Liver (tissue), 9 donors: Measurements from ENCODE around the gene SCYL3. TPM values are rescaled to one million over a fixed set of nuclear protein-coding genes. Genes with fewer than 3 reads are reported as not detected.

Source experiments
- DNase-seq: peaks from one replicate; pipeline ENCODE4 v3.0.0-alpha.2; 2017; ENCODE audit warnings: low spot score
- H3K27ac ChIP-seq, 2 donors: one replicate each; pipeline ENCODE4 v1.7.0; 2013; ENCODE audit warnings: inconsistent platforms in 2 of 2, low read length in 2 of 2, control low read depth in 1 of 2, low read depth in 1 of 2, mild to moderate bottlenecking in 1 of 2
- H3K27me3 ChIP-seq, 4 donors: one replicate each; pipeline versions ENCODE4 v1.6.1 to v1.7.0; 2013; ENCODE audit warnings: low read length in 3 of 4, inconsistent platforms in 1 of 4, mild to moderate bottlenecking in 1 of 4, moderate library complexity in 1 of 4; ENCODE audit not compliant: control insufficient read depth in 4 of 4, insufficient read depth in 4 of 4
- H3K36me3 ChIP-seq, 4 donors: one replicate each; pipeline versions ENCODE4 v1.6.1 to v1.7.0; 2013; ENCODE audit warnings: low read length in 3 of 4, mild to moderate bottlenecking in 3 of 4, low read depth in 1 of 4, moderate library complexity in 1 of 4; ENCODE audit not compliant: control insufficient read depth in 4 of 4, insufficient read depth in 3 of 4
- H3K4me1 ChIP-seq, 4 donors: one replicate each; pipeline versions ENCODE4 v1.6.1 to v1.7.0; 2013; ENCODE audit warnings: low read length in 3 of 4, mild to moderate bottlenecking in 3 of 4, moderate library complexity in 1 of 4; ENCODE audit not compliant: control insufficient read depth in 4 of 4, insufficient read depth in 4 of 4
- H3K4me3 ChIP-seq, 3 donors: one replicate each; pipeline versions ENCODE4 v1.6.1 to v1.7.0; 2013; ENCODE audit warnings: low read length in 3 of 3, control low read depth in 1 of 3, low read depth in 1 of 3, mild to moderate bottlenecking in 1 of 3
- H3K9ac ChIP-seq, 2 donors: one replicate each; pipeline ENCODE4 v1.7.0; 2013; ENCODE audit warnings: low read length in 2 of 2, mild to moderate bottlenecking in 2 of 2, moderate library complexity in 2 of 2, control low read depth in 1 of 2, low read depth in 1 of 2
- H3K9me3 ChIP-seq, 4 donors: one replicate each; pipeline versions ENCODE4 v1.6.1 to v1.7.0; 2013; ENCODE audit warnings: low read length in 3 of 4; ENCODE audit not compliant: control insufficient read depth in 4 of 4
- ATF3 ChIP-seq: IDR thresholded peaks from 2 replicates; pipeline ENCODE4 v1.6.1; 2016; ENCODE audit warnings: antibody characterized with exemption
- CTCF ChIP-seq: fragments of 150-350 bp; IDR thresholded peaks from 2 replicates; pipeline ENCODE4 v1.5.1; 2017; ENCODE audit warnings: improper control_type of control experiment, low read depth, low read length; ENCODE audit not compliant: missing input control
- FOXA2 ChIP-seq: IDR thresholded peaks from 2 replicates; pipeline ENCODE4 v1.6.1; 2016; ENCODE audit warnings: antibody characterized with exemption
- GABPA ChIP-seq, 2 donors: IDR thresholded peaks in 1 of 2; conservative IDR thresholded peaks in 1 of 2; 2 replicates each; pipeline ENCODE4 v1.6.1; 2016; ENCODE audit warnings: antibody characterized with exemption in 2 of 2, mild to moderate bottlenecking in 1 of 2, moderate library complexity in 1 of 2
- HNF4A ChIP-seq, 2 donors: conservative IDR thresholded peaks; 2 replicates each; pipeline ENCODE4 v1.6.1; 2016; ENCODE audit warnings: antibody characterized with exemption in 2 of 2, mild to moderate bottlenecking in 2 of 2
- RAD21 ChIP-seq, 2 donors: IDR thresholded peaks; 2 replicates each; pipeline ENCODE4 v1.6.1; 2016; ENCODE audit warnings: antibody characterized with exemption in 2 of 2, mild to moderate bottlenecking in 2 of 2
- TAF1 ChIP-seq: conservative IDR thresholded peaks from 2 replicates; pipeline ENCODE4 v1.6.1; 2016; ENCODE audit warnings: antibody characterized with exemption, mild to moderate bottlenecking
- YY1 ChIP-seq: IDR thresholded peaks from 2 replicates; pipeline ENCODE4 v1.6.1; 2016; ENCODE audit warnings: antibody characterized with exemption, mild to moderate bottlenecking
- WGBS: extraction: QIAGEN DNeasy Blood & Tissue Kit; methylation state at CpG from one replicate; pipeline ENCODE4 v1.1.7; 2013; 5-methylcytosine and 5-hydroxymethylcytosine counted together
- polyA plus RNA-seq, 2 donors: library from polyadenylated mRNA; stranded (reverse) in 1 of 2; unstranded in 1 of 2; fragments of 200-250 nt in 1 of 2; fragments of >200 nt in 1 of 2; fragmentation: Nextera tagmentation in 1 of 2; extraction: Ambion mirVana in 1 of 2; gene quantifications; one replicate each; pipeline versions ENCODE4 v1.2.1 to v1.2.3, GENCODE V29; 2013 to 2015
- total RNA-seq, 2 donors: library from RNA; depleted of rRNA; stranded (reverse); fragments of >200 nt; gene quantifications; one replicate each; pipeline ENCODE4 v1.2.3, GENCODE V29; 2014
- donor health status: healthy.
- donor health status: healthy.
- donor health status: healthy.
- donor health status: healthy.
- donor health status: healthy.

The SCYL3 gene
- total and polyA plus RNA-seq, 4 donors, result 4.0 to 12.2 (median 6.1) TPM

GRCh38 chr1:169877800-169878491 is 15.8 kb downstream of the SCYL3 start:
- DNase-seq, result no peak
- Histone ChIP-seq H3K27ac (no peak overlapping the region), H3K9ac (no peak overlapping the region), H3K27me3 (no peaks in the 10 kb centered on the region), H3K9me3 (no peaks in the 10 kb centered on the region), H3K36me3 (peaks cover 4 to 41% (median 26%) of the 10 kb centered on the region in 4 donors), H3K4me3 (no peak overlapping the region), H3K4me1 (peaks cover 3 to 15% (median 8%) of the 10 kb centered on the region in 4 donors)
- peak; percentile 34 for TF ChIP-seq YY1
- no peak for TF ChIP-seq RAD21 (IDR thresholded peaks at IDR 0.05)
- TF ChIP-seq HNF4A (conservative IDR thresholded peaks at IDR 0.05), result peak; percentile 36 to 45
- no peak for TF ChIP-seq FOXA2
- no peak for TF ChIP-seq CTCF
- WGBS, result 94% methylated on average over 2 of the region's 2 CpGs

GRCh38 chr1:169874229-169874628 is 19.5 kb downstream of the SCYL3 start:
- peaks cover 12 to 69% (median 48%) of the 10 kb centered on the region in 4 donors for H3K36me3 ChIP-seq
- DNase-seq, result no peak
- TF ChIP-seq GABPA (IDR thresholded peaks at IDR 0.05 in 1 of 2, conservative IDR thresholded peaks at IDR 0.05 in 1 of 2) (no peak), YY1 (no peak), CTCF (no peak), ATF3 (no peak)
- H3K27me3 ChIP-seq, result no peaks in the 10 kb centered on the region
- no peak overlapping the region for H3K4me3 ChIP-seq
- H3K4me1 ChIP-seq, result peaks cover 3 to 13% (median 8%) of the 10 kb centered on the region in 4 donors
- WGBS, result 92% methylated on average over 3 of the region's 3 CpGs
- no peaks in the 10 kb centered on the region for H3K9me3 ChIP-seq
- no peak overlapping the region for H3K27ac ChIP-seq
- no peak overlapping the region for H3K9ac ChIP-seq

GRCh38 chr1:169873582-169874199 is 20.0 kb downstream of the SCYL3 start:
- Histone ChIP-seq H3K4me1 (peaks cover 3 to 7% (median 6%) of the 10 kb centered on the region in 4 donors), H3K27me3 (no peaks in the 10 kb centered on the region), H3K36me3 (peaks cover 12 to 74% (median 53%) of the 10 kb centered on the region in 4 donors), H3K27ac (no peak overlapping the region), H3K9ac (no peak overlapping the region), H3K4me3 (no peak overlapping the region), H3K9me3 (no peaks in the 10 kb centered on the region)
- WGBS, result 76% methylated on average over 3 of the region's 3 CpGs
- TF ChIP-seq TAF1 (no peak), FOXA2 (no peak), HNF4A (conservative IDR thresholded peaks at IDR 0.05) (no peak)
- no peak for DNase-seq
